ENCODE measurements around the gene PRDM4.

PRDM4 gene

GRCh38 chr12:107760809-107761501 is at the start of gene PRDM4:
Gene PRDM4 (minus strand): TSS chr12:107761137. CDS start chr12:107760515, 622 bp downstream.
- peak; percentile 94 for DNase-seq

GRCh38 chr12:107807471-107808150 is 46.7 kb upstream of the PRDM4 start:
- DNase-seq = no peak

GRCh38 chr12:107805488-107806180 is 44.7 kb upstream of the PRDM4 start:
- no peak for DNase-seq

GRCh38 chr12:107803092-107803491 is 42.2 kb upstream of the PRDM4 start:
- no peak for DNase-seq

GRCh38 chr12:107801150-107801549 is 40.2 kb upstream of the PRDM4 start:
- no peak for DNase-seq

GRCh38 chr12:107798580-107798979 is 37.6 kb upstream of the PRDM4 start:
- no peak for DNase-seq

GRCh38 chr12:107794451-107794850 is 33.5 kb upstream of the PRDM4 start:
- DNase-seq = no peak

- DNase-seq = no peak
Observed at GRCh38 chr12:107791465-107792089, 30.6 kb upstream of the PRDM4 start.

- no peak for DNase-seq
Observed at GRCh38 chr12:107788690-107789458, 27.9 kb upstream of the PRDM4 start.

- no peak for DNase-seq
Observed at GRCh38 chr12:107788281-107788680, 27.3 kb upstream of the PRDM4 start.

GRCh38 chr12:107783406-107784376 is 22.8 kb upstream of the PRDM4 start:
- DNase-seq = no peak

GRCh38 chr12:107782067-107782466 is 21.1 kb upstream of the PRDM4 start:
- DNase-seq = no peak

- DNase-seq = no peak
Observed at GRCh38 chr12:107780298-107780697, 19.4 kb upstream of the PRDM4 start.

GRCh38 chr12:107779077-107779831 is 18.3 kb upstream of the PRDM4 start:
- DNase-seq = no peak

- no peak for DNase-seq
Observed at GRCh38 chr12:107778383-107779025, 17.6 kb upstream of the PRDM4 start.

GRCh38 chr12:107776171-107776570 is 15.2 kb upstream of the PRDM4 start:
- DNase-seq = no peak

GRCh38 chr12:107775093-107775721 is 14.3 kb upstream of the PRDM4 start:
- DNase-seq = no peak

- DNase-seq = no peak
Observed at GRCh38 chr12:107774349-107775029, 13.6 kb upstream of the PRDM4 start, which contains the start of gene ASCL4. Gene ASCL4 (plus strand): TSS chr12:107774704. CDS start chr12:107775219, 515 bp downstream.

- no peak for DNase-seq
Observed at GRCh38 chr12:107767466-107767865, 6.5 kb upstream of the PRDM4 start.

All from CD4-positive, alpha-beta T cell treated with Interleukin-17A for 4 hours (primary cell).